Hematopoietic multipotent progenitor cell treated with erythropoietin and hydrocortisone succinate and interleukin-3 and kit ligand, for 17 days (in vitro differentiated cells): ENCODE data around the gene IL11RA.

Source experiments
- DNase-seq: peaks from one replicate; pipeline ENCODE4 v3.0.0-alpha.2; 2015; ENCODE audit warnings: low spot score

Gene IL11RA

DNA sequence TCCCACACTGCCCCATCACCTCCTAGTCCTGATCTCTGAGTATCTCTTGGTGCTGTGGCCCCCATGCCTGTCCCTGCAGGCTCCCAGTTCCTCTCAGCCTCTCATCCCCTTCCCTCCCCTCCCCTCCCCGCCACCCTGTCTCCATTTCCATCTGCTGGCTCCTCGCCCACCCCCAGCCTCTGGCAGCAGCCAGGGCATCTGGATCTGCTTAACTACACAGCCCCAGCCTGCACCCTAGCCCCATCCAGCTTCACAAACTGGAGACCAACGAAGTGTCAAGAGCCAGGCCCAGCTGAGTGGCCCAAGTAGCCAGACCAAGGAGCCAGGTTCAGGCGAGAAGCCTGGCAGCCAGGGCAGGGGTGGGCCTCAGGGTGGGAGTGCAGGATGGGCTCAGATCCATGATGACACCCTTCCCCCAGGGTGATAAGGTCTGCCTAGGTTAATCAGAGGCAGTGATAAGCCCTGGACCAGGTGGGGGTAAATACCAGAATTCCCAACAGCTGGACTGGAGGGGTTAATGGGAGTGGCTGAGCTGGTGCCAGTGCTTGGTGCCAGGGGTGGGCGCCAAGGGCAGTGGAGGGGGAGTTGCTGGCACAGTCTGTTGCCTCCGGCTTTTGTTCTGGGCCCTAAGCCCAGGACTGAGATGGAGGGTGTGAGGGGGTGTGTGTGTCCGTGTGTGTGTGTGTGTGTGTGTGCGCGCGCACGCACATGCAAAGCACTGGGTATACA lies 2.5 kb downstream of the IL11RA start:
- DNase-seq, result no peak

- DNase-seq, result no peak
These were observed 3.4 kb downstream of the IL11RA start for GRCh38 chr9:34655394-34655793.

- no peak for DNase-seq
These were observed 5.0 kb downstream of the IL11RA start for GRCh38 chr9:34656992-34657391.

GRCh38 chr9:34658461-34658860 lies 6.5 kb downstream of the IL11RA start:
- DNase-seq, result no peak

GRCh38 chr9:34659592-34660253 lies 7.7 kb downstream of the IL11RA start:
- no peak for DNase-seq

GRCh38 chr9:34662526-34663302 lies 10.7 kb downstream of the IL11RA start, which contains the start of gene CCL27:
TSS of gene CCL27 (minus strand) at chr9:34662657. CDS start at chr9:34662633, 24 bp downstream.
- no peak for DNase-seq

GRCh38 chr9:34663303-34663605 lies 11.3 kb downstream of the IL11RA start:
- no peak for DNase-seq

DNA sequence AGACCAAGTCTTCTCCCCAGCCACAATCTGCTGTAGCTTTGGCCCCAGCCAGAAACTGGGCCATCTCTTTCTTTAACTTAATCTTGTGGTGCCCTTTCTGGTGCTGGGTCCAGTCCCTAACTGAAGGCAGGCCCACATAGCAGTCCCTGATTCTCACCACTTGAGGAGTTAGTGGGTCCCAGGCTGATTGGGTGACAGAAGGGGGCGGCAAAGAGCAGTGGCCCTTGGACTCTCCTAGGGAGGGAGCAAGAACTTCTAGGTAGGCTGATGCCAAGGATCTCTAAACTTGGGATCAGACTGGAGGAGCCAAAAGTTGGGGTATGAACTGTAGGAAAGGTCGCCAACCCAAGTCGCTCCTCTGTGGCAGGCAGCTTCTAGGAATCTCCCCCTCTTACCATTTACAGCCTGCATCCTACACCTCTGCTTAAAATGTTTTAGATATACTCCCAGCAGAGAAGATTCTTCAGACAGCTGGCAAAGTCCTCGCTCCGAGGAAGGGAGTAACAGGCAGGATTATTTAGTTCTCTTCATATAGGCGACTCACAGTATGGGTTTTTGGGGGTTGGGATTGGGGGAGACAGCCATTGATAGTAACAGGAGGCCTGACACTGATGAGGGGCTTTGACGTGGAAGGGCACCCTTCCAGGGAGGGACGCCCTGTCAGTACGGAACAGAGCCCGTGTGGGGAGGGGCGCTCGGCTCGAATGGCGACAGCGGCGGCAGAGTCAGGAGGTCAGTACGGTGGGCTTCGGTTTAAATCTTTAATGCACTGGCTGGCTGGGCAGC lies 12.5 kb downstream of the IL11RA start:
- DNase-seq, result peak; percentile 83

DNA sequence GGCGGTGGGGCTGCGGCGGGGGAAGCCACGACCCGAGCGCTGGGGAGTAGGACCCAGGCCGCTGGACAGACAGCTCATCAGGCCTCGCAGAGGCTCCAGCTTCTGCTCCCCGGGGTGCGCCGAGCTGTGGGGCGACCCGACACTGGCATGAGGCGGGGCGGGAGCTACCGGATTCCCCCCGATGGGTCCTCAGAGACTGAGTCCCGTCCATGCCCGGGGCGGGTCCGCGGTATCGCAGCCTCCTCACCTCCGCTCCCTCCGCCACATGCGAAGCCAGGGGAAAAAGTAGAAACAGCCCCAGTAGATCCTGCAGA lies 13.0 kb downstream of the IL11RA start:
- DNase-seq, result no peak

- peak; percentile 91 for DNase-seq
These were observed 13.6 kb downstream of the IL11RA start for GRCh38 chr9:34665381-34666250.

- DNase-seq, result no peak
These were observed 18.0 kb downstream of the IL11RA start for GRCh38 chr9:34669809-34670562.

DNA sequence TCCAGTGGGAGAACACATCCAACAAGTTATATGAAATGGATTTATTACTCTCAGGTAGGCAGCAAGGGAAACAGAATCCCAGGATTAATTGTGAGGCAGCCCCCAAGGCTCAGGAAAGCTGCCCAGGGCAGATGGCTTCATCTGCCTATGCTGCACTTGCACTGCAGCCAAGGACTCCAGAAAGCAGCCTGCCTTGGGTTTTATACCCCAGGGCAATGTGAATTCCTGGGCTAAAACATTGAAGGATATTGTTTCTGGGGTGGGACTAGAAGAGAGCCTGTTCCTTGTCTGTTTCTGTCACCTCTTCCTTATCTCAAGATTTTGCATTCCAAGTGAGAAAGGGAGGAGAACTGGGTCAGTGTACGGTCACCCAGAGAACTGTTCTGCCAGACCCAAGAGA lies 19.3 kb downstream of the IL11RA start:
- no peak for DNase-seq

GRCh38 chr9:34674440-34674839 lies 22.5 kb downstream of the IL11RA start:
- no peak for DNase-seq

DNA sequence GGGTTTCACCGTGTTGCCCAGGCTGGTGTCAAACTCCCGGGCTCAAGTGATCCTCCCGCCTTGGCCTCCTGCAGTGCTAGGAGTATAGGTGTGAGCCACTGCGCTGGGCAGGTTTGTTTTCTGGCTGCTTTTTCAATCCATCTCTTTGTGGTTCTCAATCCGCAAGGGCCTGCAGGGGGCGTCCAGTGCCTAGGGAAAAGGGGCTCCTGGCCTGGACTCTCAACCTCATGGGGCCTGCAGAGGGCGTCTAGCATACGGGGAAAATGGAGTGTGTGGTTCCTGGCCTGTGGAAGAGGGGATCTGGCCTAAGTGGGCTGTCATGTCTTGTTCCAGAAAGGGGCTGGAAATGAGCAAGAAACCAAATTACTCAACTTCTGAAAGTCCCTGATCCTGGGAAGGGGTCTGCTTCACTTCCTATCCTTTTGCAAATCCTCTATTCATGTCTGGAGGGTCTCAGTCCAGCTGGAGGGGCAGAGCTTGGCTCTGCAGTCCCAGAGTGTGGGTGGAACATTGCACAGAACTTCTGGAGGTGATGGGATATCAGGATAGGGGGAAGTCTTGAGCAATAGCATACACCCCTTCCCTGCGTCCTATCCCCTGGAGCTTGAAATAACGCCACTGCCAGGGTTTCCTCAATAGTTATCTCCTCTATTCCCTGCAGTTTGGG lies 23.2 kb downstream of the IL11RA start:
- DNase-seq, result peak; percentile 75

DNA sequence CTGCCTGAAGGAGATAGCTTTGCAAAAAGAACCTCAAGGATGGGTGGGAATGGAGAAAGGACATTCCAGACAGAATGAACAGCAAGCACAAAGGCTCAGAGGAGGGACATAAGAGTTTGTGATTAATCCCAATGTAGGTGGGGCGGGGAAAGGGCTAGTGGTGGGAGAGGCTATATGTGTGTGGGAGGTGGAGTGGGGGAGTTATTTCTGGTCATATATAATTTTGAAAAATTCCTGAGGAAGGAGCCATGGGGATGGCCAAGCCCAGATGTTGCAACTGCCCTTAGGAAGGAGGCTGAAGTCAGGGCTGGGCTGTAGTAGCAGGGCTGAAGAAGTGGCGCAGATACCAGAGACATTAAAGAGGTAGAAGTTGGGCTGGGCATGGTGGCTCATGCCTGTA lies 23.9 kb downstream of the IL11RA start:
- DNase-seq, result no peak

DNA sequence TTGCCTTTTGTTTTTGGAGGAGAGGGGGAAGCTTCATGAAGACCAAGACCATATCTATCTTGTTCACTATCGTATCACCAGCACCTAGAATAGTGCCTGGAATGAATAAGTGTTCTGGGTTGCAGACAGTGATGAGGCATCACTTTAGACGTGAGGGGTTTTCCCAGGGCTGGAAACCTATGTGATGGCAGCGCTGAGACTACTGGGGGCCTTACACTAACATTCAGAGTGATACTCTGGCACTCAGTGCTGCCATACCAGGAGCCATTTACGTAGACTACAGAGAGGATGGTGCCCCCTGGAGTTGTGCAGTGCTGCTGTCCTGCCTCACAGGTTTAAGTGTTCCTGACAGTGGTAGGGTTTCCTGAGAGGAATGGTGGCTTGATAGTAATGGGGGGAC lies 32.2 kb downstream of the IL11RA start:
- no peak for DNase-seq

DNA sequence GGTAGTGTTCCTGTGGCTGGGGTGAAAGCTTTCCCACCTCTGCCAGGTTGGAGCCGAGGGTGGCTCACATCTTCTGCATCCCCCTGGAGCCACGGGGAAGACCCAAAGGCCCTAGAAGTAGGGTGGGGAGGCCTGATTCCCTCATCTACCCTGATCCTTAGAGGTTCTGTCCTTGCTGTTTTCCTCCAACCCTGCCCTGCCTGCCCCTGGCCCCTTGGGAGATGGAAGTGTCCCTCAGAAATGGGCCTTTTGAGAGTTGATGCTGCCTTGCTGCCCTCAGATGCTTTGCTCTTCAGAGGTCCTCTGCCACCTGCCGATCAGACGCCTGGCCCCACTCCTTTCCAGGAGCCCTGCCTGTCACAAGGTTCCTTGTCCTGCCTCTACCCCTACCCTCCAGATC lies 32.8 kb downstream of the IL11RA start:
- no peak for DNase-seq

GRCh38 chr9:34685591-34685990 lies 33.6 kb downstream of the IL11RA start:
- no peak for DNase-seq

DNA sequence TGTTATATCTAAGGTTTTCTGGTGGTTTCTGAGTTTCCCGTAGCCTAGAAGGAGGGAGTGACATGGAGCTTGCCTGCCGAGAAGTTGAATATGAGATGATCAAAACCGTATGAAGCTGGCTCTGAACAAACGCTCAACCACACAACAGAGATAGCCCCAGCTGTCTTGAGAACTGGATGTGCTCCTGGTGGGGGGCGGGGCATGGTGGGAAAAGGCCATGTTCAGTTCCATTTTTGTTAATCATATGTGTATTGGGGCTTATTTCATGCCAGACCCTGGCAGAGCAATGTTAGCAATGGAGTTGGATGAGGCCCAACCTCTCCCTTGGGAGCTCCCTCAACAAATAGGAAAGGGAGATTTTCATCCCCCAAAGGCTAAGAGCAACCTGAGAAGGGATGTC lies 34.2 kb downstream of the IL11RA start:
- DNase-seq, result no peak

- no peak for DNase-seq
These were observed 34.7 kb downstream of the IL11RA start for GRCh38 chr9:34686732-34687131.
